MCF 10A (cell line): Measurements from ENCODE around the gene FBLN1. TPM values are rescaled to one million over a fixed set of nuclear protein-coding genes. Genes with fewer than 3 reads are reported as not detected.

ENCODE experiments used
- BruUV-seq: library from RNA; stranded (reverse); fragments of 400-500 nt; replicated peaks from 2 replicates; lab custom pipeline; 2021; lab: Mats Ljungman, UMichigan
- CTCF ChIA-PET: fragments of 300-600 bp; sonication (Branson Sonifier 250); formaldehyde crosslinking; extraction: SDS; loops from one replicate; lab custom pipeline; 2021; ENCODE audit warnings: antibody characterized with exemption, inconsistent platforms; lab: Yijun Ruan, JAX
- POLR2A ChIA-PET: fragments of 300-600, 350-650 bp; sonication (Branson Sonifier 250); formaldehyde crosslinking; extraction: SDS; loops from one replicate; lab custom pipeline; 2020; ENCODE audit warnings: antibody characterized with exemption, inconsistent platforms; lab: Yijun Ruan, JAX
- DNase-seq: peaks from one replicate; pipeline ENCODE4 v3.0.0-alpha.2; 2018; ENCODE audit not compliant: unreplicated experiment
- H3K27ac Mint-ChIP-seq: one replicate; pipeline ENCODE4 v1.8.0; 2022; ENCODE audit warnings: mild to moderate bottlenecking, low read depth, mixed read lengths; ENCODE audit not compliant: unreplicated experiment
- H3K27me3 Mint-ChIP-seq: one replicate; pipeline ENCODE4 v1.8.0; 2022; ENCODE audit warnings: mixed read lengths; ENCODE audit not compliant: insufficient read depth, unreplicated experiment
- H3K36me3 Mint-ChIP-seq: one replicate; pipeline ENCODE4 v1.8.0; 2022; ENCODE audit warnings: mild to moderate bottlenecking, moderate library complexity, mixed read lengths; ENCODE audit not compliant: insufficient read depth, unreplicated experiment
- H3K4me1 Mint-ChIP-seq: one replicate; pipeline ENCODE4 v1.8.0; 2022; ENCODE audit warnings: mixed read lengths; ENCODE audit not compliant: insufficient read depth, unreplicated experiment
- H3K4me3 Mint-ChIP-seq: one replicate; pipeline ENCODE4 v1.8.0; 2022; ENCODE audit warnings: mild to moderate bottlenecking, moderate library complexity, mixed read lengths; ENCODE audit not compliant: unreplicated experiment
- H3K9me3 Mint-ChIP-seq: one replicate; pipeline ENCODE4 v1.8.0; 2022; ENCODE audit warnings: mixed read lengths; ENCODE audit not compliant: unreplicated experiment
- intact Hi-C: fragments of 100-400 bp; cut with micrococcal nuclease; formaldehyde crosslinking; loops from 2 replicates; pipeline ENCODE4 v1.14.1; 2022
- total RNA-seq: library from RNA; stranded (reverse); gene quantifications from 2 replicates; pipeline ENCODE4 v1.2.3, GENCODE V29; 2022
- TF ChIP-seq, protein P1 (sequence below): fragments of 200-600 bp; IDR thresholded peaks from one replicate; pipeline ENCODE4 v1.8.0; 2022; ENCODE audit warnings: antibody characterized with exemption, mild to moderate bottlenecking; ENCODE audit not compliant: unreplicated experiment

The FBLN1 gene
- total RNA-seq, 1 experiment from 2014 or later, result 110 TPM

DNA sequence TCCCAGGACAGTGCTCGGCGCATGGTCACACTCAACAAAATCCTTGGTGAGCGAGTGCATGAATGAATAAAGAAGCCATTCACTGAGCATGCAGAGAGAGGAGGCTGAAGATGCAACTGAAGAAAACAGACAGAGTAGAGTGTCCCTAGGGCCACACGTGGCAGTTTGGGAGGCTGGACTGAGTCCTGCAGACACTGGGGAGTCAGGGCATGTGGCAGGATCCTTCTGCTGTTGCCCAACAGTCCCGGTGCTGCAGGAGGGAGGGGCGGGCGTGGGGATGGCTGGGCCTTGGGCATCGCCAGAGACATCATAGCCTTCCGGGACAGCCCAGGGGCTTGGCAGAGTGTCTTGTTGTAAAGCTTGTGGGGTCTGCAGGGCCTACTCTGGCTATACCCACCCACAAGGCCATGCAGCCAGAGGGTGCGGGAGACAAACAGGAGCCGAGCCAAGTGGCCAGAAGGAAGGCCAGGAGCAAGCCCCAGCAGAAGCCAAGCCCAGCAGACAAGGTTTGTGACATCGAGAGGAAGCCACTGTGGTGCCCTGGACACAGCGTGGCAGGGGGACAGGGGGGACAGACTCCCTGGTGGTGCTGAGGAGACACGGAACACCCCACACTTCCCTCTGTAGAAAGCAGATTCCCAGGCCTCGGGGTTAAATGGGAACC lies 26.7 kb upstream of the FBLN1 start:
- Mint-ChIP-seq H3K9me3 (no peaks in the 10 kb centered on the region), H3K27me3 (no peaks in the 10 kb centered on the region), H3K4me3 (no peak overlapping the region), H3K27ac (no peak overlapping the region), H3K4me1 (peaks cover 30% of the 10 kb centered on the region), H3K36me3 (no peaks in the 10 kb centered on the region)
- ChIA-PET CTCF (interaction anchor here (0.6 to 1.0 kb wide), 2 partner anchors 28 to 62 kb away, joined by 3 to 4 read pairs; no protein-coding TSS in a partner anchor), POLR2A (interaction anchor here (1.0 to 1.9 kb wide), 2 partner anchors 29 to 73 kb away, joined by 3 to 5 read pairs; no protein-coding TSS in a partner anchor)
- DNase-seq, result peak; percentile 36
- intact Hi-C loops, result no loop called here
- TF ChIP-seq, protein P1, sequence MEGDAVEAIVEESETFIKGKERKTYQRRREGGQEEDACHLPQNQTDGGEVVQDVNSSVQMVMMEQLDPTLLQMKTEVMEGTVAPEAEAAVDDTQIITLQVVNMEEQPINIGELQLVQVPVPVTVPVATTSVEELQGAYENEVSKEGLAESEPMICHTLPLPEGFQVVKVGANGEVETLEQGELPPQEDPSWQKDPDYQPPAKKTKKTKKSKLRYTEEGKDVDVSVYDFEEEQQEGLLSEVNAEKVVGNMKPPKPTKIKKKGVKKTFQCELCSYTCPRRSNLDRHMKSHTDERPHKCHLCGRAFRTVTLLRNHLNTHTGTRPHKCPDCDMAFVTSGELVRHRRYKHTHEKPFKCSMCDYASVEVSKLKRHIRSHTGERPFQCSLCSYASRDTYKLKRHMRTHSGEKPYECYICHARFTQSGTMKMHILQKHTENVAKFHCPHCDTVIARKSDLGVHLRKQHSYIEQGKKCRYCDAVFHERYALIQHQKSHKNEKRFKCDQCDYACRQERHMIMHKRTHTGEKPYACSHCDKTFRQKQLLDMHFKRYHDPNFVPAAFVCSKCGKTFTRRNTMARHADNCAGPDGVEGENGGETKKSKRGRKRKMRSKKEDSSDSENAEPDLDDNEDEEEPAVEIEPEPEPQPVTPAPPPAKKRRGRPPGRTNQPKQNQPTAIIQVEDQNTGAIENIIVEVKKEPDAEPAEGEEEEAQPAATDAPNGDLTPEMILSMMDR, result no peak
- BruUV-seq, result no TSS peak

- intact Hi-C loops, result no loop called here
- Mint-ChIP-seq H3K9me3 (no peaks in the 10 kb centered on the region), H3K27me3 (no peaks in the 10 kb centered on the region), H3K27ac (peak overlapping the region; percentile 63), H3K36me3 (no peaks in the 10 kb centered on the region), H3K4me3 (no peak overlapping the region), H3K4me1 (peaks cover 25% of the 10 kb centered on the region)
- POLR2A ChIA-PET, result interaction anchor here (1.0 to 1.9 kb wide), 3 partner anchors 26 to 72 kb away, joined by 3 to 5 read pairs (median 3); partner anchors contain the start of gene FBLN1
- peak; percentile 73 for DNase-seq
- CTCF ChIA-PET, result interaction anchor here (1.1 kb wide), 1 partner anchor 33 kb away, joined by 3 read pairs; no protein-coding TSS in a partner anchor
- TF ChIP-seq, protein P1, result no peak
- BruUV-seq, result no TSS peak
Measured at GRCh38 chr22:45476814-45477213, 25.9 kb upstream of the FBLN1 start.

DNA sequence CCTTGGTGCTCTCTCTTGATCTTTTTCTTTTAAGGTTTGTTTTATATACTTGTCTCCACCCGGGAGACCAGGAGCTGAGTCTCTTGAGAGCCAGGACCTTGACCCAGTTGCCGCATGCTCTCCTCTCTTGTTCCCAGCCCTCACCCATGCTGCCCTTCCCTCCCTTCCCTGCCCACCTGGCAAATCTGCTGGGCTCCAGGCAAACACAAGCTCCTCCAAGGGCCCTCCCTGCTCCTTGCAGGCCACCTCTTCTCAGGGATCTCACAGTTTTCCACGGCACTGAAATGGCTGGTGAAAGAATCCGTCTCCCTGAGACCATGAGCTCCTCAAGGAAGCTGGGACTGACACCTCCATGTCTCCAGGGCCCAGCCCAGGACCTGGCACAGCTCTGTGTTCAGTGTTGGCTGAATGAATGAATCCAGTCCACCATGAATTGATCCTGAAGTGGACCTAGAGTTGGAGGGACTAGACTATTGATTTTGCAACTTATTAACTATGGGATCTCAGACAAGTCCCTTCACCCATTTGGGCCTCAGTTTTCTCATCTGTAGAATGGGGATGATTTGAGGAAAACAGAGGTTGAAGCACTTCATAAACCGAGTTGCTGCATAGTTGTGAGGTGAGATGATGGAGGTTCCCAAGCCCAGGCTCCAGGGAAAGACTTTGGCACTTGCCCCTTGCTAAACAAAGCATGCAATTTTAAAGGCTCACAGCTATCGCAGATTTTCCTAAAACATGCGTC lies 25.1 kb upstream of the FBLN1 start:
- DNase-seq, result no peak
- TF ChIP-seq, protein P1, result no peak
- POLR2A ChIA-PET, result interaction anchor here (0.8 to 2.3 kb wide), 5 partner anchors 8 to 72 kb away, joined by 3 to 10 read pairs (median 3); partner anchors contain the start of gene FBLN1
- Mint-ChIP-seq H3K4me1 (peaks cover 25% of the 10 kb centered on the region), H3K4me3 (no peak overlapping the region), H3K9me3 (no peaks in the 10 kb centered on the region), H3K27me3 (no peaks in the 10 kb centered on the region), H3K27ac (peak overlapping the region; percentile 63), H3K36me3 (no peaks in the 10 kb centered on the region)
- CTCF ChIA-PET, result interaction anchor here (0.7 to 1.1 kb wide), 3 partner anchors 9 to 49 kb away, joined by 3 read pairs; no protein-coding TSS in a partner anchor
- intact Hi-C loops, result no loop called here
- no TSS peak for BruUV-seq
